NB4 (cell line): Measurements from ENCODE around the gene LGALS9.

ENCODE experiments used
- MYC ChIP-seq: IDR thresholded peaks from 2 replicates; pipeline ENCODE4 v1.6.1; 2011; ENCODE audit warnings: low read depth, low read length
- POLR2A ChIP-seq: IDR thresholded peaks from 2 replicates; pipeline ENCODE4 v1.6.1; 2011; ENCODE audit warnings: mild to moderate bottlenecking; ENCODE audit not compliant: insufficient read length; ENCODE audit errors: extremely low read depth
- TF ChIP-seq, protein P1 (sequence below): IDR thresholded peaks from one replicate; pipeline ENCODE4 v1.5.1; 2012; ENCODE audit warnings: low read depth, low read length
- TF ChIP-seq, protein P2 (sequence below): IDR thresholded peaks from 2 replicates; pipeline ENCODE4 v1.6.1; 2011; ENCODE audit warnings: low read depth, low read length

DNA sequence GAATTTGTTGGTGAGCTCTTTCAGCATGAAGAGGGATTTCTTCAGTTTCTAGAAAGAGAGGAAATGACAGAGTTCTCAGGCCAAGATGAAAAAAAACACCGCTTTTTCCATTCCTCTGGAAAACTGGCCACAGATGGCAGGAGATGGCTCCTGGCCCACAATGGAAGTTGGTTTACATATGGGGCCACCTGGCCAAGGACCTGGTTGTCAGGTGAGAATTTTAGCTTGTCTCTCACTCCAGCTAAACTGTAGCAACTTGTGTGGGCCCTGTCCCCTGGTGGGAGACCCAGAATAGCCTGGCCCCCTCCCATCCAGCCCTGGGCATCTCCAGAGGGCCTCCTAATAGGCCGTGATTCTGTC lies 33.6 kb downstream of the LGALS9 start:
- TF ChIP-seq, protein P1, sequence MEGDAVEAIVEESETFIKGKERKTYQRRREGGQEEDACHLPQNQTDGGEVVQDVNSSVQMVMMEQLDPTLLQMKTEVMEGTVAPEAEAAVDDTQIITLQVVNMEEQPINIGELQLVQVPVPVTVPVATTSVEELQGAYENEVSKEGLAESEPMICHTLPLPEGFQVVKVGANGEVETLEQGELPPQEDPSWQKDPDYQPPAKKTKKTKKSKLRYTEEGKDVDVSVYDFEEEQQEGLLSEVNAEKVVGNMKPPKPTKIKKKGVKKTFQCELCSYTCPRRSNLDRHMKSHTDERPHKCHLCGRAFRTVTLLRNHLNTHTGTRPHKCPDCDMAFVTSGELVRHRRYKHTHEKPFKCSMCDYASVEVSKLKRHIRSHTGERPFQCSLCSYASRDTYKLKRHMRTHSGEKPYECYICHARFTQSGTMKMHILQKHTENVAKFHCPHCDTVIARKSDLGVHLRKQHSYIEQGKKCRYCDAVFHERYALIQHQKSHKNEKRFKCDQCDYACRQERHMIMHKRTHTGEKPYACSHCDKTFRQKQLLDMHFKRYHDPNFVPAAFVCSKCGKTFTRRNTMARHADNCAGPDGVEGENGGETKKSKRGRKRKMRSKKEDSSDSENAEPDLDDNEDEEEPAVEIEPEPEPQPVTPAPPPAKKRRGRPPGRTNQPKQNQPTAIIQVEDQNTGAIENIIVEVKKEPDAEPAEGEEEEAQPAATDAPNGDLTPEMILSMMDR: no peak
- TF ChIP-seq POLR2A (no peak), MYC (no peak)
- TF ChIP-seq, protein P2, sequence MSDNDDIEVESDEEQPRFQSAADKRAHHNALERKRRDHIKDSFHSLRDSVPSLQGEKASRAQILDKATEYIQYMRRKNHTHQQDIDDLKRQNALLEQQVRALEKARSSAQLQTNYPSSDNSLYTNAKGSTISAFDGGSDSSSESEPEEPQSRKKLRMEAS: no peak
